Measurements from ENCODE around the gene MAST2. TPM values are rescaled to one million over a fixed set of nuclear protein-coding genes. Genes with fewer than 3 reads are reported as not detected.
A peak's percentile ranks its signal among the peaks of the same experiment; 100 is the strongest.
"Not testable (repeated sequence)": the region's sequence is repeated elsewhere in the genome, so short reads cannot be mapped to it uniquely, and the experiment has no call there.

MAST2 gene
- total RNA-seq, 2 experiments from 2014 or later, result 25.4 to 27.8 TPM

- ChIA-PET CTCF (no interaction called here), POLR2A (interaction anchor here (0.7 kb wide), 1 partner anchor 66 kb away, joined by 4 read pairs; no protein-coding TSS in a partner anchor)
- Mint-ChIP-seq H3K36me3 (ENCODE audit: low read depth) (no peaks in the 10 kb centered on the region), H3K27ac (no peak overlapping the region), H3K27me3 (peaks cover 15% of the 10 kb centered on the region), H3K4me1 (no peaks in the 10 kb centered on the region), H3K9me3 (no peaks in the 10 kb centered on the region), H3K4me3 (no peak overlapping the region)
- DNase-seq, result no peak
Measured at GRCh38 chr1:45796381-45796780, 7.0 kb upstream of the MAST2 start.

GRCh38 chr1:45796946-45797345 lies 6.5 kb upstream of the MAST2 start:
- Mint-ChIP-seq H3K27me3 (peaks cover 12% of the 10 kb centered on the region), H3K36me3 (ENCODE audit: low read depth) (no peaks in the 10 kb centered on the region), H3K9me3 (no peaks in the 10 kb centered on the region), H3K4me1 (peaks cover under 1% of the 10 kb centered on the region), H3K27ac (no peak overlapping the region), H3K4me3 (no peak overlapping the region)
- CTCF ChIA-PET, result no interaction called here
- DNase-seq, result no peak
- POLR2A ChIA-PET, result interaction anchor here (0.7 kb wide), 1 partner anchor 67 kb away, joined by 4 read pairs; no protein-coding TSS in a partner anchor

- Mint-ChIP-seq H3K27ac (no peak overlapping the region), H3K4me1 (peaks cover 32% of the 10 kb centered on the region), H3K27me3 (no peaks in the 10 kb centered on the region), H3K4me3 (no peak overlapping the region), H3K36me3 (ENCODE audit: low read depth) (peaks cover 6% of the 10 kb centered on the region), H3K9me3 (no peaks in the 10 kb centered on the region)
- no peak for DNase-seq
- ChIA-PET POLR2A (interaction anchor here (1.2 kb wide), 1 partner anchor 114 kb away, joined by 7 read pairs; the partner anchor contains the start of gene GPBP1L1), CTCF (no interaction called here)
Measured at GRCh38 chr1:45800899-45801298, 2.5 kb upstream of the MAST2 start.

GRCh38 chr1:45802343-45803298 lies 791 bp upstream of the MAST2 start:
- DNase-seq, result peak; percentile 29
- peaks cover 37% of the 10 kb centered on the region for H3K4me1 Mint-ChIP-seq
- peaks cover 14% of the 10 kb centered on the region for H3K36me3 Mint-ChIP-seq (ENCODE audit: low read depth)
- POLR2A ChIA-PET, result interaction anchor here (1.1 to 2.5 kb wide), 2 partner anchors 115 to 303 kb away, joined by 3 to 10 read pairs; no protein-coding TSS in a partner anchor
- H3K27ac Mint-ChIP-seq, result peak overlapping the region; percentile 73
- H3K4me3 Mint-ChIP-seq, result peak overlapping the region; percentile 79
- no peaks in the 10 kb centered on the region for H3K9me3 Mint-ChIP-seq
- H3K27me3 Mint-ChIP-seq, result no peaks in the 10 kb centered on the region
- CTCF ChIA-PET, result no interaction called here

- Mint-ChIP-seq H3K36me3 (ENCODE audit: low read depth) (peaks cover 20% of the 10 kb centered on the region), H3K27ac (peak overlapping the region; percentile 24), H3K4me1 (peaks cover 37% of the 10 kb centered on the region), H3K4me3 (peak overlapping the region; percentile 86)
- not testable (repeated sequence) for H3K27me3 Mint-ChIP-seq, H3K9me3 Mint-ChIP-seq
- POLR2A ChIA-PET, result interaction anchor here (0.6 to 2.5 kb wide), 5 partner anchors 10 to 221 kb away, joined by 3 to 10 read pairs (median 4); partner anchors contain the start of gene GPBP1L1
- DNase-seq, result peak; percentile 26
- CTCF ChIA-PET, result interaction anchor here (0.7 to 1.0 kb wide), 4 partner anchors 10 to 394 kb away, joined by 3 to 5 read pairs (median 4); no protein-coding TSS in a partner anchor
Measured at GRCh38 chr1:45803781-45804668, 613 bp downstream of the MAST2 start.

- no peak for DNase-seq
- no peak overlapping the region for H3K27ac Mint-ChIP-seq
- H3K36me3 Mint-ChIP-seq (ENCODE audit: low read depth), result peaks cover 20% of the 10 kb centered on the region
- no peaks in the 10 kb centered on the region for H3K27me3 Mint-ChIP-seq
- H3K4me3 Mint-ChIP-seq, result peak overlapping the region; percentile 86
- ChIA-PET POLR2A (interaction anchor here (0.6 to 2.5 kb wide), 4 partner anchors 10 to 119 kb away, joined by 3 to 10 read pairs (median 6); partner anchors contain the start of gene GPBP1L1), CTCF (interaction anchor here (0.7 to 1.4 kb wide), 2 partner anchors 90 to 118 kb away, joined by 3 read pairs; partner anchors contain the start of gene GPBP1L1)
- H3K4me1 Mint-ChIP-seq, result peaks cover 42% of the 10 kb centered on the region
- H3K9me3 Mint-ChIP-seq, result no peaks in the 10 kb centered on the region
Measured at GRCh38 chr1:45804669-45804969, 1.2 kb downstream of the MAST2 start.

GRCh38 chr1:45806129-45806528 lies 2.7 kb downstream of the MAST2 start:
- Mint-ChIP-seq H3K36me3 (ENCODE audit: low read depth) (peaks cover 22% of the 10 kb centered on the region), H3K27ac (no peak overlapping the region), H3K4me1 (peaks cover 46% of the 10 kb centered on the region), H3K9me3 (no peaks in the 10 kb centered on the region), H3K27me3 (no peaks in the 10 kb centered on the region), H3K4me3 (no peak overlapping the region)
- ChIA-PET CTCF (interaction anchor here (0.7 to 1.4 kb wide), 2 partner anchors 8 to 120 kb away, joined by 3 read pairs; partner anchors contain the start of gene GPBP1L1), POLR2A (interaction anchor here (1.0 to 1.3 kb wide), 2 partner anchors 56 to 118 kb away, joined by 3 to 5 read pairs; partner anchors contain the start of gene TMEM69)
- DNase-seq, result no peak

- ChIA-PET POLR2A (no interaction called here), CTCF (interaction anchor here (0.7 kb wide), 1 partner anchor 60 kb away, joined by 3 read pairs; no protein-coding TSS in a partner anchor)
- no peak for DNase-seq
- Mint-ChIP-seq H3K27me3 (no peaks in the 10 kb centered on the region), H3K36me3 (ENCODE audit: low read depth) (peaks cover 23% of the 10 kb centered on the region), H3K27ac (no peak overlapping the region), H3K4me1 (peaks cover 24% of the 10 kb centered on the region), H3K9me3 (no peaks in the 10 kb centered on the region), H3K4me3 (no peak overlapping the region)
Measured at GRCh38 chr1:45809761-45810160, 6.3 kb downstream of the MAST2 start.

- DNase-seq, result no peak
- ChIA-PET CTCF (interaction anchor here (0.6 to 1.6 kb wide), 2 partner anchors 11 kb away, joined by 4 to 5 read pairs; partner anchors contain the start of gene MAST2), POLR2A (interaction anchor here (1.9 kb wide), 1 partner anchor 10 kb away, joined by 4 read pairs; no protein-coding TSS in a partner anchor)
- peaks cover 2% of the 10 kb centered on the region for H3K9me3 Mint-ChIP-seq
- H3K27me3 Mint-ChIP-seq, result no peaks in the 10 kb centered on the region
- no peak overlapping the region for H3K27ac Mint-ChIP-seq
- peaks cover 7% of the 10 kb centered on the region for H3K4me1 Mint-ChIP-seq
- H3K36me3 Mint-ChIP-seq (ENCODE audit: low read depth), result peaks cover 26% of the 10 kb centered on the region
- no peak overlapping the region for H3K4me3 Mint-ChIP-seq
Measured at GRCh38 chr1:45814776-45815175, 11.4 kb downstream of the MAST2 start.

- Mint-ChIP-seq H3K27me3 (no peaks in the 10 kb centered on the region), H3K9me3 (peaks cover 2% of the 10 kb centered on the region), H3K36me3 (ENCODE audit: low read depth) (peaks cover 24% of the 10 kb centered on the region), H3K4me1 (peaks cover 12% of the 10 kb centered on the region), H3K27ac (no peak overlapping the region), H3K4me3 (no peak overlapping the region)
- ChIA-PET POLR2A (no interaction called here), CTCF (interaction anchor here (1.6 kb wide), 1 partner anchor 10 kb away, joined by 4 read pairs; no protein-coding TSS in a partner anchor)
- no peak for DNase-seq
Measured at GRCh38 chr1:45815667-45816458, 12.5 kb downstream of the MAST2 start.

GRCh38 chr1:45820173-45820572 lies 16.8 kb downstream of the MAST2 start:
- H3K27ac Mint-ChIP-seq, result no peak overlapping the region
- POLR2A ChIA-PET, result no interaction called here

GRCh38 chr1:45820788-45821187 lies 17.4 kb downstream of the MAST2 start:
- H3K9me3 Mint-ChIP-seq, result peaks cover 4% of the 10 kb centered on the region
- CTCF ChIA-PET, result interaction anchor here (0.6 to 0.8 kb wide), 2 partner anchors 88 to 289 kb away, joined by 3 read pairs; no protein-coding TSS in a partner anchor
- POLR2A ChIA-PET, result no interaction called here
- no peak for DNase-seq
- H3K4me1 Mint-ChIP-seq, result peaks cover 12% of the 10 kb centered on the region
- no peak overlapping the region for H3K4me3 Mint-ChIP-seq
- H3K36me3 Mint-ChIP-seq (ENCODE audit: low read depth), result peaks cover 33% of the 10 kb centered on the region
- no peaks in the 10 kb centered on the region for H3K27me3 Mint-ChIP-seq
- H3K27ac Mint-ChIP-seq, result no peak overlapping the region

More at GRCh38 chr1:45820173-45820572, 16.8 kb downstream of the MAST2 start:
- CTCF ChIA-PET, result no interaction called here
- Mint-ChIP-seq H3K9me3 (peaks cover 4% of the 10 kb centered on the region), H3K4me3 (no peak overlapping the region), H3K36me3 (ENCODE audit: low read depth) (peaks cover 34% of the 10 kb centered on the region), H3K4me1 (peaks cover 12% of the 10 kb centered on the region), H3K27me3 (no peaks in the 10 kb centered on the region)
- no peak for DNase-seq
